Osteocyte (in vitro differentiated cells): Measurements from ENCODE around the gene ABCA13. TPM values are rescaled to one million over a fixed set of nuclear protein-coding genes. Genes with fewer than 3 reads are reported as not detected.

Experiments
- DNase-seq: peaks from one replicate; pipeline ENCODE4 v3.0.0; 2021; ENCODE audit warnings: mixed read lengths; ENCODE audit not compliant: unreplicated experiment; ENCODE audit errors: extremely low spot score
- H3K27ac Mint-ChIP-seq: one replicate; pipeline ENCODE4 v1.8.0; 2021; ENCODE audit warnings: mild to moderate bottlenecking, mixed read lengths; ENCODE audit not compliant: unreplicated experiment
- H3K27me3 Mint-ChIP-seq: one replicate; pipeline ENCODE4 v1.8.0; 2021; ENCODE audit warnings: mixed read lengths; ENCODE audit not compliant: unreplicated experiment
- H3K36me3 Mint-ChIP-seq: one replicate; pipeline ENCODE4 v1.8.0; 2021; ENCODE audit warnings: mixed read lengths; ENCODE audit not compliant: unreplicated experiment
- H3K4me1 Mint-ChIP-seq: one replicate; pipeline ENCODE4 v1.8.0; 2021; ENCODE audit warnings: mixed read lengths; ENCODE audit not compliant: unreplicated experiment
- H3K4me3 Mint-ChIP-seq: one replicate; pipeline ENCODE4 v1.8.0; 2021; ENCODE audit warnings: mild to moderate bottlenecking, moderate library complexity, mixed read lengths; ENCODE audit not compliant: unreplicated experiment
- H3K9me3 Mint-ChIP-seq: one replicate; pipeline ENCODE4 v1.8.0; 2021; ENCODE audit warnings: mixed read lengths; ENCODE audit not compliant: unreplicated experiment
- CTCF ChIP-seq: fragments of 200-600 bp; sonication (generic); IDR thresholded peaks from 2 replicates; pipeline ENCODE4 v1.5.0; 2021; ENCODE audit warnings: antibody characterized with exemption, mild to moderate bottlenecking, moderate library complexity
- total RNA-seq: library from RNA; stranded (reverse); gene quantifications from 2 replicates; pipeline ENCODE4 v1.2.1, GENCODE V29; 2021

ABCA13 gene
- total RNA-seq, 1 donor from 2014 or later, result 1.1 TPM

GRCh38 chr7:48402721-48403120, 231.5 kb downstream of the ABCA13 start:
- H3K36me3 Mint-ChIP-seq, result no peaks in the 10 kb centered on the region
- no peak overlapping the region for H3K4me3 Mint-ChIP-seq
- TF ChIP-seq CTCF, result no peak
- H3K9me3 Mint-ChIP-seq, result no peaks in the 10 kb centered on the region
- H3K27ac Mint-ChIP-seq, result no peak overlapping the region
- H3K27me3 Mint-ChIP-seq, result peaks cover 3% of the 10 kb centered on the region
- DNase-seq, result no peak
- H3K4me1 Mint-ChIP-seq, result no peaks in the 10 kb centered on the region

- TF ChIP-seq CTCF, result no peak
- Mint-ChIP-seq H3K27ac (no peak overlapping the region), H3K4me3 (no peak overlapping the region), H3K36me3 (no peaks in the 10 kb centered on the region), H3K4me1 (no peaks in the 10 kb centered on the region), H3K27me3 (peaks cover 3% of the 10 kb centered on the region), H3K9me3 (no peaks in the 10 kb centered on the region)
- DNase-seq, result no peak
Observed at GRCh38 chr7:48408731-48409130, 237.5 kb downstream of the ABCA13 start.

- no peaks in the 10 kb centered on the region for H3K27me3 Mint-ChIP-seq
- no peaks in the 10 kb centered on the region for H3K4me1 Mint-ChIP-seq
- no peaks in the 10 kb centered on the region for H3K9me3 Mint-ChIP-seq
- no peak overlapping the region for H3K4me3 Mint-ChIP-seq
- no peak for TF ChIP-seq CTCF
- no peaks in the 10 kb centered on the region for H3K36me3 Mint-ChIP-seq
- no peak overlapping the region for H3K27ac Mint-ChIP-seq
- no peak for DNase-seq
Observed at GRCh38 chr7:48411619-48412018, 240.4 kb downstream of the ABCA13 start.

GRCh38 chr7:48414011-48414732, 242.9 kb downstream of the ABCA13 start:
- Mint-ChIP-seq H3K9me3 (no peaks in the 10 kb centered on the region), H3K36me3 (no peaks in the 10 kb centered on the region), H3K4me3 (no peak overlapping the region), H3K27ac (no peak overlapping the region), H3K27me3 (no peaks in the 10 kb centered on the region), H3K4me1 (no peaks in the 10 kb centered on the region)
- no peak for TF ChIP-seq CTCF
- DNase-seq, result no peak

GRCh38 chr7:48416327-48416908, 245.2 kb downstream of the ABCA13 start:
- no peaks in the 10 kb centered on the region for H3K36me3 Mint-ChIP-seq
- no peaks in the 10 kb centered on the region for H3K9me3 Mint-ChIP-seq
- no peaks in the 10 kb centered on the region for H3K4me1 Mint-ChIP-seq
- H3K27ac Mint-ChIP-seq, result no peak overlapping the region
- no peak for DNase-seq
- TF ChIP-seq CTCF, result no peak
- peaks cover 3% of the 10 kb centered on the region for H3K27me3 Mint-ChIP-seq
- no peak overlapping the region for H3K4me3 Mint-ChIP-seq
